NCI-H1436 treated with DMSO at 0.1 percent for 48 hours (cell line): ENCODE measurements around the gene EIF2D.

ENCODE experiments used
- DNase-seq: peaks from one replicate; lab custom pipeline; 2025; lab: John Stamatoyannopoulos, UW

The EIF2D gene

GRCh38 chr1:206545351-206545750, 66.9 kb downstream of the EIF2D start:
- DNase-seq, result no peak

DNA sequence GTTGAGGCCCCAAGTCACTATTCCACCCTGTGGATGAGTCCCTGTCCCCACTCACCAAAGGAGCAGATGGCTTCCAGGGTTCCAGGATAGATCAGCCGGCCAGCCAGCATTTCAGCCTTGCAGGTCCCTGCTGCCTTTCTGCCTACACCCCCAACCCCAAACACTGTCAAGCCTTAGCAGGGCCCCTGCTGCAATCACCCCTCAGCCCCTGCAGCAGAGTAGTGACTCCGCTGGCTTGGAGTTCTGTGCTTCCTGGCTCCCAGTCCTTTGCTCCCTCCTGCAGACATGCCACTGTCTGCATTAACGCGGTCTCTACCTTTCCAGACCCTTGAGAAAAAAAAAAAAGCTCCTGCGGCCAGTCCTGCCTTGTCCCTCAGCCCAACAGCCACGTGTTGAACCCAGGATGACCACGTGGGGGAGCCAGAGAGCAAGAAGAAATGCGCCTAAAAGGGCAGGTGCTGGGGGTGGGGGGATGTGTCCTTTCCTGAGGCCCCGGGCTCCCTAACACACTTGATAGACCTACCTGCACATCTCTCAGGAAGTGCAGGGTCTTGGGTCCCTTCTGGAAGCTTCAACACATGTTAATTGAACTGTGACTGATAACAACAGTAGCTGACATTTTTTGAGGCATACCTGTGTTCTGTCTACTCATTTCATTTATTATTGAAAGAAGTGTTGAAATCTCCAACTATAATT, 67.6 kb downstream of the EIF2D start:
- DNase-seq, result no peak
